ENCODE results near the gene MBD3L1. TPM values are rescaled to one million over a fixed set of nuclear protein-coding genes. Genes with fewer than 3 reads are reported as not detected.

The MBD3L1 gene
- total RNA-seq, 1 donor from 2014 or later: not detected

DNA sequence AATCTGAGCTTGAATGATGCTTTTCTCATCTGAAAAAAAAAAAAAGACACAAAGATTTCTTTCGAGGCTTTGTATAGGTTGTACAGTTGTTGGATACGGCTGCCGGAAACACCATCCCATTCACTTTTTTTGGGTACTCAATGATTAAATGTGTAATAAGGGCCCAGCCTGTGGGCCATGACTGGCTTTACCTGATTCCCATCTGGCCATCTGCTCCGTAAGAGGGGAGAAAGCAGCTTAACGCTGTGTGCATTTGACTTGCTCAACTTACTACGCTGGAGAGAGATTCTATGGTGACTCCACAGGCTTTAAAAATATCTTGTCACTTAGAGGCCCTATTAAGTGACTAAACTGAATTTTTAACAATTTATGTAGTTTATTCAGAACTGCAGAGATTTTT lies 804 bp upstream of the MBD3L1 start:
- H3K27me3 Mint-ChIP-seq (ENCODE audit: low read depth): no peaks in the 10 kb centered on the region
- peaks cover 9% of the 10 kb centered on the region for H3K9me3 Mint-ChIP-seq (ENCODE audit: low read depth)

GRCh38 chr19:8831832-8832131 lies 395 bp upstream of the MBD3L1 start:
- no peak for DNase-seq (ENCODE audit: low spot score)
- Mint-ChIP-seq H3K27me3 (ENCODE audit: low read depth) (no peaks in the 10 kb centered on the region), H3K9me3 (ENCODE audit: low read depth) (peaks cover 9% of the 10 kb centered on the region), H3K36me3 (ENCODE audit: low read depth) (peaks cover 2% of the 10 kb centered on the region), H3K4me3 (ENCODE audit: unreplicated experiment) (peak overlapping the region; percentile 77), H3K4me1 (ENCODE audit: low read depth) (peaks cover 8% of the 10 kb centered on the region), H3K27ac (ENCODE audit: unreplicated experiment) (peak overlapping the region; percentile 42)
- TF ChIP-seq, protein P1, sequence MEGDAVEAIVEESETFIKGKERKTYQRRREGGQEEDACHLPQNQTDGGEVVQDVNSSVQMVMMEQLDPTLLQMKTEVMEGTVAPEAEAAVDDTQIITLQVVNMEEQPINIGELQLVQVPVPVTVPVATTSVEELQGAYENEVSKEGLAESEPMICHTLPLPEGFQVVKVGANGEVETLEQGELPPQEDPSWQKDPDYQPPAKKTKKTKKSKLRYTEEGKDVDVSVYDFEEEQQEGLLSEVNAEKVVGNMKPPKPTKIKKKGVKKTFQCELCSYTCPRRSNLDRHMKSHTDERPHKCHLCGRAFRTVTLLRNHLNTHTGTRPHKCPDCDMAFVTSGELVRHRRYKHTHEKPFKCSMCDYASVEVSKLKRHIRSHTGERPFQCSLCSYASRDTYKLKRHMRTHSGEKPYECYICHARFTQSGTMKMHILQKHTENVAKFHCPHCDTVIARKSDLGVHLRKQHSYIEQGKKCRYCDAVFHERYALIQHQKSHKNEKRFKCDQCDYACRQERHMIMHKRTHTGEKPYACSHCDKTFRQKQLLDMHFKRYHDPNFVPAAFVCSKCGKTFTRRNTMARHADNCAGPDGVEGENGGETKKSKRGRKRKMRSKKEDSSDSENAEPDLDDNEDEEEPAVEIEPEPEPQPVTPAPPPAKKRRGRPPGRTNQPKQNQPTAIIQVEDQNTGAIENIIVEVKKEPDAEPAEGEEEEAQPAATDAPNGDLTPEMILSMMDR (IDR thresholded peaks at IDR 0.05): no peak

More for the DNA sequence above, 804 bp upstream of the MBD3L1 start:
- peak overlapping the region; percentile 77 for H3K4me3 Mint-ChIP-seq (ENCODE audit: unreplicated experiment)
- H3K4me1 Mint-ChIP-seq (ENCODE audit: low read depth): peaks cover 8% of the 10 kb centered on the region
- TF ChIP-seq, protein P1 (IDR thresholded peaks at IDR 0.05): no peak
- peak overlapping the region; percentile 42 for H3K27ac Mint-ChIP-seq (ENCODE audit: unreplicated experiment)
- peaks cover 2% of the 10 kb centered on the region for H3K36me3 Mint-ChIP-seq (ENCODE audit: low read depth)
- DNase-seq (ENCODE audit: low spot score): no peak

- Mint-ChIP-seq H3K9me3 (ENCODE audit: low read depth) (peaks cover 9% of the 10 kb centered on the region), H3K27me3 (ENCODE audit: low read depth) (peaks cover 3% of the 10 kb centered on the region), H3K27ac (ENCODE audit: unreplicated experiment) (no peak overlapping the region), H3K4me3 (ENCODE audit: unreplicated experiment) (no peak overlapping the region), H3K36me3 (ENCODE audit: low read depth) (no peaks in the 10 kb centered on the region), H3K4me1 (ENCODE audit: low read depth) (peaks cover 8% of the 10 kb centered on the region)
- TF ChIP-seq, protein P1 (IDR thresholded peaks at IDR 0.05): no peak
- DNase-seq (ENCODE audit: low spot score): no peak
Observed at GRCh38 chr19:8835446-8835845, 3.3 kb downstream of the MBD3L1 start.

- TF ChIP-seq, protein P1 (IDR thresholded peaks at IDR 0.05): no peak
- H3K9me3 Mint-ChIP-seq (ENCODE audit: low read depth): peaks cover 9% of the 10 kb centered on the region
- no peaks in the 10 kb centered on the region for H3K36me3 Mint-ChIP-seq (ENCODE audit: low read depth)
- H3K4me1 Mint-ChIP-seq (ENCODE audit: low read depth): peaks cover 8% of the 10 kb centered on the region
- H3K27me3 Mint-ChIP-seq (ENCODE audit: low read depth): peaks cover 3% of the 10 kb centered on the region
- H3K4me3 Mint-ChIP-seq (ENCODE audit: unreplicated experiment): no peak overlapping the region
- no peak overlapping the region for H3K27ac Mint-ChIP-seq (ENCODE audit: unreplicated experiment)
- no peak for DNase-seq (ENCODE audit: low spot score)
Observed at GRCh38 chr19:8835877-8836276, 3.7 kb downstream of the MBD3L1 start.

GRCh38 chr19:8840708-8841107 lies 8.5 kb downstream of the MBD3L1 start:
- Mint-ChIP-seq H3K9me3 (ENCODE audit: low read depth) (no peaks in the 10 kb centered on the region), H3K27me3 (ENCODE audit: low read depth) (peaks cover 3% of the 10 kb centered on the region), H3K36me3 (ENCODE audit: low read depth) (no peaks in the 10 kb centered on the region), H3K27ac (ENCODE audit: unreplicated experiment) (no peak overlapping the region), H3K4me3 (ENCODE audit: unreplicated experiment) (no peak overlapping the region), H3K4me1 (ENCODE audit: low read depth) (no peaks in the 10 kb centered on the region)
- TF ChIP-seq, protein P1 (IDR thresholded peaks at IDR 0.05): no peak
- no peak for DNase-seq (ENCODE audit: low spot score)

All from chondrocyte (in vitro differentiated cells).